Stimulated activated CD8-positive, alpha-beta memory T cell treated with anti-CD3 and anti-CD28 coated beads, Interleukin-4, amount 100 ng/mL, for 1 hour (primary cell): ENCODE data around the gene TRAF5.
"Not testable (repeated sequence)": the region's sequence is repeated elsewhere in the genome, so short reads cannot be mapped to it uniquely, and the experiment has no call there.

Source experiments
- DNase-seq, 2 donors: peaks; one replicate each; pipeline ENCODE4 v3.0.0-alpha.2; 2020; ENCODE audit warnings: low read depth in 2 of 2, low spot score in 1 of 2

TRAF5 gene

DNA sequence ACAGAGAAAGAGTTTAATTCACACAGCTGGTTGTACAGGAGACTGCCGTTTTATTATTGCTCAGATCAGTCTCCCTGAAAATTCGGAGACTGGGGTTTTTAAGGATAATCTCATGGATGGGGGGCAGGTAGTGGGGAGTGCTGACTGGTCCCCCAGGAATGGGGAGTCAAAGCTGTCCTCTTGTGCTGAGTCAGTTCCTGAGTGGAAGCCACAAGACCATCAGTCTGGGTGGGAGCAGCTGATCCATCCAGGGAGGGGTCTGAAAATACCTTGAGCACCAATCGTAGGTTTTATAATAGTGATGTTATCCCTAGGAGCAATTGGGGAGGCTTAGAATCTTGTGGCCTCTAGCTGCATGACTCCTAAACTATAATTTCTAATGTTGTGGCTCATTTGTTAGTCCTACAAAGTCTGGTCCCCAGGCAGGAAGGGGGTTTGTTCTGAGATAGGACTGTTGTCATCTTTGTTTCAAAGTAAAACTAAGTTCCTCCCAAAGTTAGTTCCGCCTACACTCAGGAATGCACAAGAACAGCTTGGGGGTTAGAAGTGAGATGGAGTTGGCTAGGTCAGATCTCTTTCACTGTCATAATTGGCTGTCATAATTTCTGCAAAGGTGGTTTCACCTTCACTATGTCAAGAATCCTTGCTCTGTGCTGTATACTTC is 50.3 kb downstream of the TRAF5 start:
- DNase-seq = no peak

DNA sequence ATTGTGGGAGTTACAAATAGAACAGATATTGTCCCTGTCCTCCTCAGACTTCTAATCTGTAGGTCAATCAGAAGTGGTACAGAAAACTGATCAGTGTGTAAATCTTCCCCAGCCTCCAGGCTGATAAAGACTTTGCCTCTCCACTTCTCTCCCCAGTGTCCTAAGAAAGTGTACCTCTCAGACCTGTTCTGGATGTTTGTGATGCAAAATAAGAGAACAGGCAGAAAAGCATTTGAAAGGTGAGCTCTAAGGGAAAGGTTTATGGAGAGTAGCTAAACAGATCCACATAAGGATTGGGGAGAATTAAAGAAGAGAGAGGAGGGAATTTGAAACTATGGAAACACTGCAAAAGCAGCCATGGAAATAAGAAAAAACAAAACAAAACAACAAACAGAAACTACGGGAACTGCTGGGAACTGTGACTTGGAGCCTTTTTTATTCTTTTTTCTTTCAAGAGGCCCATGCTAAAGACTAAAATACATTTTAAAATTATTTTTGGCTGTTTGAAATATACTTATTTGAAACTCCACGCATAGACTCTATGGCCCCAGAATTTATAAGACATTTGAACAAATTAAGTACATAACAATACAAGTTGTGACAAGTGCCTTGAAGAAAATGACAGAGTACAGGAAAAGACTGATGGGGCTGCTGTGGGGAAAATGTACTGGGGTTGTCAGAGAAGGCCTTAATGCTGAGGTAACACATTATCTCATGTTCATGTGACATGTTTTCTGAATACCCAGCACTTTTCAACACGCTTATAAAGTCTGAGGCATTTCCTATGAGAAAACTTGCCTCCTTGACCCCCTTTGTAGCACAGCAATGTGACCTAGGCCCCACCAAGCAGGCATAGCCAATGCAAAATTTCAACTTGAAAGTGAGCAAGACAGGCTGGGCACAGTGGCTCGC is 51.2 kb downstream of the TRAF5 start:
- DNase-seq = no peak

DNA sequence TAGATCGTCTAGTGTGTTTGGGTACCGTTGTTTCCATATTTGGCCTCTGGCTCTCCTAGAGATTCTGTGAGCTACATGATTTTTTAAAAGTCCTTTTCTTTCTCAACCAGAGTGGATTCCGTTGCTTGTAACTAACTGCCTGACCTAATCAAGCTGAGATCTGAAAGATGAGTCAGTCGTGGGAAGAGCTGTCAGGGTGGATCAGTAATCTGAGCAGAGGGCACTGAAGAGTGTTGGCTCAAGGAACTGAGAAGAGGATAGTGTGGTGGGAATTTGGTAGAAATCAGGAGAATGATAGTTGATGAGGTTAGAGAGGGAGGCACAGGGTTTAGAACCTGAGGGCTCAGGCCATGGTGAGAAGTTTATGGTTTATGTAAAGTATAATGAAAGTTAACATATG is 52.2 kb downstream of the TRAF5 start:
- DNase-seq = no peak

DNA sequence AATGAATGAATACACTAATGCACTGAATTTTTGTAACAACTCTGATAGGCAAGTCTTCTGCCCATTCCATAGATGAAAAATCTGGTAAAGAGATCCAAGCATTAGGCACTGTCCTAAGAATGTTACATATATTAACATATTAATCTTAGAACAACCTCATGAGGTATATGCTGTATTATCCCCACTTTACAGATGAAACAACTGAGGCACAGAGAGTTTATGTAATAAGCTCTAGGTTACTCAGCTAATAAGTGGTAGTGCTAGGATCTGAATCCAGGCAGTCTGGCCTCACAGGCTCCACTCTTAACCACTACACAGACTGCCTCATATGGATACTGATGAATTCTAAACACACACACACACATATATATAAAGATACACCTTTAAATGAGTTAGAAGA is 52.8 kb downstream of the TRAF5 start:
- DNase-seq = no peak

DNA sequence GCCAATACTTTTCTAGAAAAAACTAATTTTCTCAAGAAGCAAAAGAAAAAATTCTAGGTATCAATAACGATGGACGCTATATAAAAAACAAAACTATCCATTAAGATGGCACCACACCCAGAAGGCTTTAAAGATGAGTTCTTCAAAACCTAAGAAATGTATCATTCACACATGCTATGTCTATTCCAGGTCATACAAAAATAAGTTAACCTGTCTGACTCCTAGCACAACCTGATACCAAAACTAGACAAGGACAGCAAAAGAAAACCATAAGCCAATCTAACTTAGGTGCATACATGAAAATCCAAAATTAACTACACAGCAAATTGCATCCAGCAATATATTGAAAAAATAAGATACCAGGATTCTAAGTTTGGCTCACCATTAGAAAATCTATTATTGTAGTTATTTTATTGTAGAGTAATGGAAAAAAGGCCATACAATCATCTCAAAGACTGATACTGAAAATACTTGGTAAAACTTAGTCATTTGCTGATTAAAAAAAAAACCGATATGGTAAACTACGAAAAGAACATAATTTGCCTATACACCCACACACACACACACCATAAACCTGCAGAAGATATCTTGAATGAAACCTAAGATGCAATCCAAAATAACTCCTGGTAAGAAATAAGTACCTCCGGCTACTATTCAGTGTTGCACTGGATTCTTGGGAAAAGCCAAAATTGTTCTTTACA is 55.0 kb downstream of the TRAF5 start:
- no peak for DNase-seq

DNA sequence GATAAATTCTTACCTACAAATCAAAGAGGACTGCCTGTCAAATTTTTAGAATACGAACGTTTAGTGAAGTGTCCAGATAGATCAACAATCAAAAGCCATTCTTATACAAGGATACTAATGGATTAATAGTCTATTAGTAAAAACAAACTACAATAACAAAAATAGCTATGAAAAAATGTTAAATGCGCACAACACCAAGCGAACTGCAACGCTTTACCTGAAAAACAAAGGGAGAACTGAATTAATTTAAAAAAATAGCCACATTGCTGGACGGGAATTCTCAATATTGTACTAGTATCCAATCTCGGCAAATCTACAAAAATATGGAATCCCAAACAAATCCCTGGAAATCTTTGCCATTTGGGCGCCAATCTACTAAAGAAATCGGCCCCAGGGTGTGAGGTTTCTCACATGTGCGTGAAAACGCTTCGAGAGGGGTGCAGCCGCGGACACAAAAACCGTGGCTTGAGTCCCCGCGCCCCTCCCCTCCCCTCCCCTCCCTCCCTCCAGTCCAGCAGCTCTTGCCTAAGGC is 55.6 kb downstream of the TRAF5 start:
- DNase-seq = no peak

DNA sequence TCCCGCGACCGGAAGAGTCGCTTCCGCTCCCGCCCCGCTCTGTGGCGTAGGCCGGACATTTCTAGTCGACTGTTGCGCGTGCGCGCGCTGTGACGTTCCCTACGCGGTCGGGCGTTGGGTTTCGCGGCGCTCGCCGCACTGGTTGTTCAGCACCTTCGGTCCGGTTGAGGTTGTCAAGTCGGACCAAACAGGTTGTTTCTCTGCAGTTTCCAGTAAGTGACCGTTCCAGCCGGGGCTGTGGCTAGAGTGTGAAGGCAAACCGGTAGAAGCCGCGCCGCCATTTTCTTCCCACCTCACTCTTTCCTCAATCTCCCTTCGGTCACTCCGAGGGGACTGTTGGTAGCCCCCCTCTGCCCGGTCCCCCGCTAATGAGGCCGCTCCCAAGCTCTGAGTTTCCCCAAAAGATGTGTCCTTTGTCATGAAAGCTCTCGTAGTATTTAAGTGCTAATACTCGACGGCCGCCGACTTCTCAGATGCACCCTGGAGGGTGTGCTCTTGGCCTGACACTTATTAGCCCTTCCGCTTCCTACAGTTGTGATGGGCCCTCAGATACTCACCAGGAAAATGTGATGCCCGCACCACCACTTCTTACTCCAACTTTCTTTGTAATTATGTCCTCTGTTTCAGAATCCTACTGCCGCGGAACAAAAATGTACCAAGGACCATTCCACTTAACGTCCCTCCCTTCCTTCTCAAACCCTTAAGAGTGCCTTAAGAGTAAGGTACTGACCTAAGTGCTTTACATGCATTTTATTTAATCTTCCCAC is 56.3 kb downstream of the TRAF5 start:
- DNase-seq = peak; percentile 64 to 65

DNA sequence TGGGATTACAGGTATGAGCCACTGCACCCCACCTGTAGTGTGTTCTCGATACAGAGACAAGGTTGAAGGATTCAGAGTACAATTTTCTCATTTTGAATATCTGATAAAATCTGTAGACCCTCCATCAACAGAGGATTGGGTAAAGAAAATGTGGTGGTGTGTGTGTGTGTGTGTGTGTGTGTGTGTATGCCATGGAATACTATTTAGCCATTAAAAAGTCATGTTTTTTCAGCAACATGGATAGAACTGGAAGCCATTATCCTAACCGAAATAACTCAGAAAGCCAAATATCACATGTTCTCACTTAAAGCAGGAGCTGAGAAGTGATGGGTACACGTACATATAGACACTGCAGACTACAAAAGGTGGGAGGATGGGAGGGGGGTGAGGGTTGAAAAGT is 57.9 kb downstream of the TRAF5 start:
- no peak for DNase-seq

DNA sequence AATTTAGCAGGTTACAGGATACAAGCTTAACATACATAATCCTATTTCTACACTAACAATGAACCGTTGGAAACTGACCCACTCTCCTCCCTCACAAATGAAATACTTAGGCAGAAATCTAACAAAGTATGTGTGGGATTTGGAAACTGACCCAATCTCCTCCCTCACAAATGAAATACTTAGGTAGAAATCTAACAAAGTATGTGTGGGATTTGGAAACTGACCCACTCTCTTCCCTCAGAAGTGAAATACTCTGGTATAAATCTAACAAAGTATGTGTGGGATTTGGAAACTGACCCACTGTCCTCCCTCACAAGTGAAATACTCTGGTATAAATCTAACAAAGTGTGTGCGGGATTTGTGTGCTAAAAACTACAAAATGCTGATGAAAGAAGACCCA is 60.3 kb downstream of the TRAF5 start:
- no peak for DNase-seq

DNA sequence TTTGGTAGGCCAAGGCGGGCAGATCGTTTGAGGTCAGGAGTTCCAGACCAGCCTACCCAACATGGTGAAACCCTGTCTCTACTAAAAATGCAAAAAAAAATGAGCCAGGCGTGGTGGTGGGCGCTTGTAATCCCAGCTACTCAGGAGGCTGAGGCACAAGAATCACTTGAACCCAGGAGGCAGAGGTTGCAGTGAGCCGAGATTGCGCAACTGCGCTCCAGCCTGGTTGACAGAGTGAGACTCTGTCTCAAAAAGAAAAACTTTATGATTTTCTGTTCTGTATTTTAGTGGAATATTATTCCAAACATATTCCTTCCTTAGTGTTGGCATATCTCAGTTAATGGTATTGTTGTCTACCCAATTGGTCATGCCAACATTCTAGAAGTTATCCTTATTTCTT is 64.2 kb downstream of the TRAF5 start:
- not testable (repeated sequence) for DNase-seq

DNA sequence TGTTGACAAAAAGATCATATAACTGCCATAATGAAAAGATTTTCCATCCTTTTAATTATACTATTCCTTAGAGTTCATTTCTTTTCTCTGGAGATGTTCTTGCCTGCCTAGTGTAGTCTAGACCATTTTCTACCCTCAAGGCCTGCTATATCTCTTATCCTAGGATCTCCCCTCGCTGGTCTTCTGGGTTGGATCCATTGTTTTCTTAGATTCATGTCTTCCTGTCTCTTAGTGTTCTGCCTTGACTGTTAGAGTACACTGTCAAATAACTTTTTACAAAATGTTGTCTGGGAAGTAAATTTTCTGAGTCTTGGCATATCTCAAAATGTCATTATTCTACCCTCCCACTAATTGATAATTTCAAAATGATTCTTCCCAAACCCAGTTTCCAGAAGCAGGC is 66.6 kb downstream of the TRAF5 start:
- no peak for DNase-seq

DNA sequence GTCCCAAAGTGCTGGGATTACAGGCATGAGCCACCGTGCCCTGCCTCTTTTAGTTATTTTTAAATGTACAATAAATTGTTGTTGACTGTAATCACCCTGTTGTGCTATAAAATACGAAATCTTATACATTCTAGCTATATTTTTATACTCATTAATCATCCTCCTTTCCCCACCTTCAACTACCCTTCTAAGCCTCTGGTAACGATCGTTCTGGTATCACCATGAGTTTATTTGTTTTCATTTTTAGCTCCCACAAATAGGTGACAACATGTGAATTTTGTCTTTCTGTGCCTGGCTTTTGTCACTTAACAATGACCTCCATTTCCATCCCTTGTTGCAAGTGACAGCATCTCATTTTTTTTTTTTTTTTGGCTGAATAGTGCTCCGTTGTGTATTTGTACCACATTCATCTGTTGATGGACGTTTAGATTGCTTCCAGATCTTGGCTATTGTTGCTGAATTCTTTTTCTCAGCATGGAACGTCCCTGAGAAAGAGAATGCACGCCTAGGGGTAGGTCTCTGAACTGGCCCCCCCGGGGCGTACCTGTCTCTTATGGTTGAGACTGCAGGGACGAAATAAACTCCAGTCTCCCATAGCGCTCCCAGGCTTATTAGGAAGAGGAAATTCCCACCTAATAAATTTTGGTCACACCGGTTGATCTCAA is 71.8 kb downstream of the TRAF5 start:
- DNase-seq = not testable (repeated sequence)

DNA sequence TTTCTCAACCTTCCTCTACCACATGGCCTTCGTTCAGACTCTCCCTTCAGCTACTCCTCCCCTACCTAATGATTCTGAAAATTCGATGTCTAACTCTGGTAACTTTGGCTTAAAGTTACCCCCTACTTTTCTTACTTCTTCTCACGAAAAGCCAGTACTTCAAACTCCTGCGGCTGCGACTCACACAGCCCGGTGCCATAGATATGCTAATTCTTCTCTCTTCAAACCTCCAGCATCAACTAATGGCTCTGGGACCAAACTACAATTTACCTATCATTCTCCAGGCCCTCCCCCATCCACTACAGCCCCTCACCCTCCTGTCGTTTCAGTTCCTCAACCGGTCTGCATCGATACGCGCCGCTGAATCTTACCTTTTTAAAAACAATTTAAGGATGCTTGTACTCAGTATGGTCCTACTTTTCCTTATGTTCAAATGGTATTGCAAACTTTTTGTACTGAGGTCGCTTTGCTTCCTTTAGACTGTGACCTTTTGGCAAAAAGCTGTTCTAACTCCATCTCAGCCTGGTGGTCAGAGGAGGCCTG is 73.3 kb downstream of the TRAF5 start:
- not testable (repeated sequence) for DNase-seq

DNA sequence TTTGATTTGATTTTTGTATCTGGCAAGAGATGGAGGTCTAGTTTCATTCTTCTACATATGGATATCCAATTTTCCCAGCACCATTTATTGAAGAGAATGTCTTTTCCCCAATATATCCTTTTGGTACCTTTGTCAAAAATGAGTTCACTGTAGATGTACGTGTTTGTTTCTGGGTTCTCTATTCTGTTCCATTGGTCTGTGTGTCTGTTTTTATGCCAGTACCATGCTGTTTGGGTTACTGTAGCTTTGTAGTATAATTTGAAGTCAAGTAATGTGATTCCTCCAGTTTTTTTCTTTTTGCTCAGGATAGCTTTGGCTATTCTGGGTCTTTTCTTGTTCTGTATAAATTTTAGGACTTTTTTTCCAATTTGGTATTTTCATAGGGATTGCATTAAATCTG is 75.1 kb downstream of the TRAF5 start:
- not testable (repeated sequence) for DNase-seq

DNA sequence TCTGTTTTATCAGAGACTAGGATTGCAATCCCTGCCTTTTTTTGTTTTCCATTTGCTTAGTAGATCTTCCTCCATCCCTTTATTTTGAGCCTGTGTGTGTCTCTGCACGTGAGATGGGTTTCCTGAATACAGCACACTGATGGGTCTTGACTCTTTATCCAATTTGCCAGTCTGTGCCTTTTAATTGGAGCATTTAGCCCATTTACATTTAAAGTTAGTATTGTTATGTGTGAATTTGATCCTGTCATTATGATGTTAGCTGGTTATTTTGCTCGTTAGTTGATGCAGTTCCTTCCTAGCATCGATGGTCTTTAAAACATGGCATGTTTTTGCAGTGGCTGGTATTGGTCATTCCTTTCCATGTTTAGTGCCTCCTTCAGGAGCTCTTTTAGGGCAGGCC is 79.5 kb downstream of the TRAF5 start:
- not testable (repeated sequence) for DNase-seq

DNA sequence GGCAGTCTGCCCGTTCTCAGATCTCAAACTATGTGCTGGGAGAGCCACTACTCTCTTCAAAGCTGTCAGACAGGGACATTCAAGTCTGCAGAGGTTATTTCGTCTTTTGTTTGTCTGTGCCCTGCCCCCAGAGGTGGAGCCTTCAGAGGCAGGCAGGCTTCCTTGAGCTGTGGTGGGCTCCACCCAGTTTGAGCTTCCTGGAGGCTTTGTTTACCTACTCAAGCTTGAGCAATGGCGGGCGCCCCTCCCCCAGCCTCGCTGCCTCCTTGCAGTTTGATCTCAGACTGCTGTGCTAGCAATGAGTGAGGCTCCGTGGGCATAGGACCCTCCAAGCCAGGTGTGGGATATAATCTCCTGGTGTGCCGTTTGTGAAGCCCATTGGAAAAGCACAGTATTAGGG is 81.1 kb downstream of the TRAF5 start:
- not testable (repeated sequence) for DNase-seq

DNA sequence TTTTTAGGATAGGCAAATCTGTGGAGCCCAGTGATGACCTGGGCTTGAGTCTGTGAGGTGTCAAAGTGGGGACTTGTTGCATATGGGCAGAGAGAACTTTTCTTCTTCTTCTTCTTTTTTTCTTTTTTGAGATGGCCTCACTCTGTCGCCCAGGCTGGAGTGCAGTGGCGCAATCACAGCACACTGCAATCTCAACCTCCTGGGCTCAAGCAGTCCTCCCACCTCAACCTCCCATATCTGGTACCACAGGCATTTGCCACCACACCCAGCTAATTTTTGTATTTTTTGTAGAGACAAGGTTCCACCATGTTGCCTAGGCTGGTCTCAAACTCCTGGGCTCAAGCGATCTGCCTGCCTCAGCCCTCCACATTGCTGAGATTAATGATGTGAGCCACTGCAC is 85.0 kb downstream of the TRAF5 start:
- no peak for DNase-seq

DNA sequence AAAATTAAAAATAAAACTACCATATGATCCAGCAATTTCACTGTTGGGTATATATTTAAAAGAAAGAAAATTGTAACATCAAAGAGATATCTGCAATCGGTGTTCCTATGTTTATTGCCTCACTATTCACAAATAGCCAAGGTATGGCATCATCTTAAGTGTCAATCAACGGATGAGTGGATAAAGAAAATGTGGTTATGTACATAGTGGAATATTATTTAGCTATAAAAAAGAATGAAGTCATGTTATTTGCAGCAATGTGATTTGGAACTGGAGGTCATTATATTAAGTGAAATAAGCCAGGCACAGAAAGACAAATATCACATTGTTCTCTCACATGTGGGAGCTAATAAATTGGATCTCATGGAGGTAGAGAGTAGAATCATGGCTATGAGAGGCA is 89.1 kb downstream of the TRAF5 start:
- no peak for DNase-seq

DNA sequence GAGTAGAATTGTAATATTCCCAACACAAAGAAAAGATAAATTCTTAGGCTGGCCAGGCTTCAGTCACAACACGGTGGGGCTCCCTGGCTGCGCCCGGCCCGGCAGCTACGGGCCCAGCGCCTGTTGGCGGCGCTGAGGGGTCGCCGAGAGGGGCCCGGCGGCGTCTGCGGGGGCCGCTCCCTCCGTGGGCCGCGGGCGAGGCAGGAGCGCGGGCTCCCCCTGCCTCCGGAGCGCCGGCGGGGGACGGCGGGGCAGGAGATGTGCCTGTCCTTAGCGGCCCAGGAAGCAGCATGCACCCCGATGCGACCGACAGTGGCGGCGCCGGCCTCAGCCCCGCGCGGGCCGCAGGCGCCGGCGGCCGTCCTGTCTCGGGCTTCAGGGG is 89.6 kb downstream of the TRAF5 start:
- DNase-seq = peak in 1 of 2 donors; percentile 7
